ENCODE data around the gene RALGPS1.

DNA sequence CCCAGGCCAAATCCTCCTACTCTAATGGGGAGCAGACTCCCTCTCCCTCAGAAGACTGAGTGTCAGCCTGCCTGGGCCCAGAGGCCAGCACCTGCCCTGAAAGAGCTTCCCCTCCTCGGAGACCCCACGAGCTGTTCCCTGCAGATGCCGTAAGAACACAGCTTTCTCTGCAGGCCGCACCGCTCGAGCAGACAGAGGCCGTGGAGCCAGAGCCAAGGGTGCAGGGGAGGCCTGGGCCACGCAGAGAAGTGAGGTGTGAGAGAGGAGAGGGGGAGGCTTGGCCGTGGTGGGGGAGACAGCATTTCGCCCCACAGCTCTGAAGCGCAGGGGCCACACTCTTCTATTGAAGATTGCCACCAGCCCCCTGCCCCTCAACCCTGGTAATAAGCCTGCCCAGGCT, 287.1 kb downstream of the RALGPS1 start:
- TF ChIP-seq, protein P1, sequence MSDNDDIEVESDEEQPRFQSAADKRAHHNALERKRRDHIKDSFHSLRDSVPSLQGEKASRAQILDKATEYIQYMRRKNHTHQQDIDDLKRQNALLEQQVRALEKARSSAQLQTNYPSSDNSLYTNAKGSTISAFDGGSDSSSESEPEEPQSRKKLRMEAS (IDR thresholded peaks at IDR 0.05) = no peak
- no peak for TF ChIP-seq SMC3 (IDR thresholded peaks at IDR 0.05)
- TF ChIP-seq CHD2 (IDR thresholded peaks at IDR 0.05; ENCODE audit: low read length, partially characterized antibody) = no peak
- TF ChIP-seq, protein P2, sequence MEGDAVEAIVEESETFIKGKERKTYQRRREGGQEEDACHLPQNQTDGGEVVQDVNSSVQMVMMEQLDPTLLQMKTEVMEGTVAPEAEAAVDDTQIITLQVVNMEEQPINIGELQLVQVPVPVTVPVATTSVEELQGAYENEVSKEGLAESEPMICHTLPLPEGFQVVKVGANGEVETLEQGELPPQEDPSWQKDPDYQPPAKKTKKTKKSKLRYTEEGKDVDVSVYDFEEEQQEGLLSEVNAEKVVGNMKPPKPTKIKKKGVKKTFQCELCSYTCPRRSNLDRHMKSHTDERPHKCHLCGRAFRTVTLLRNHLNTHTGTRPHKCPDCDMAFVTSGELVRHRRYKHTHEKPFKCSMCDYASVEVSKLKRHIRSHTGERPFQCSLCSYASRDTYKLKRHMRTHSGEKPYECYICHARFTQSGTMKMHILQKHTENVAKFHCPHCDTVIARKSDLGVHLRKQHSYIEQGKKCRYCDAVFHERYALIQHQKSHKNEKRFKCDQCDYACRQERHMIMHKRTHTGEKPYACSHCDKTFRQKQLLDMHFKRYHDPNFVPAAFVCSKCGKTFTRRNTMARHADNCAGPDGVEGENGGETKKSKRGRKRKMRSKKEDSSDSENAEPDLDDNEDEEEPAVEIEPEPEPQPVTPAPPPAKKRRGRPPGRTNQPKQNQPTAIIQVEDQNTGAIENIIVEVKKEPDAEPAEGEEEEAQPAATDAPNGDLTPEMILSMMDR (IDR thresholded peaks at IDR 0.05) = no peak
- TF ChIP-seq CBX8 (IDR thresholded peaks at IDR 0.05) = no peak
- TF ChIP-seq, protein P3, sequence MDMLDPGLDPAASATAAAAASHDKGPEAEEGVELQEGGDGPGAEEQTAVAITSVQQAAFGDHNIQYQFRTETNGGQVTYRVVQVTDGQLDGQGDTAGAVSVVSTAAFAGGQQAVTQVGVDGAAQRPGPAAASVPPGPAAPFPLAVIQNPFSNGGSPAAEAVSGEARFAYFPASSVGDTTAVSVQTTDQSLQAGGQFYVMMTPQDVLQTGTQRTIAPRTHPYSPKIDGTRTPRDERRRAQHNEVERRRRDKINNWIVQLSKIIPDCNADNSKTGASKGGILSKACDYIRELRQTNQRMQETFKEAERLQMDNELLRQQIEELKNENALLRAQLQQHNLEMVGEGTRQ (IDR thresholded peaks at IDR 0.05) = no peak
- no peak for TF ChIP-seq BHLHE40 (IDR thresholded peaks at IDR 0.05; ENCODE audit: low read depth, low read length)
- no peak for TF ChIP-seq RCOR1 (IDR thresholded peaks at IDR 0.05; ENCODE audit: low read depth, low read length)
- TF ChIP-seq POLR2AphosphoS2 (conservative IDR thresholded peaks at IDR 0.05; ENCODE audit: low read length) = no peak

Measured in A549 (cell line).